Esophagus muscularis mucosa (tissue), 4 donors: ENCODE data around the gene RPL21.
"Not testable (repeated sequence)": the region's sequence is repeated elsewhere in the genome, so short reads cannot be mapped to it uniquely, and the experiment has no call there.

ENCODE experiments used
- CTCF ChIP-seq, 3 experiments: fragments of 200-600 bp in 2 of 3; fragments of 450-650 bp in 1 of 3; sonication (generic) in 2 of 3; IDR thresholded peaks; one replicate each; pipeline ENCODE4 v1.5.1; 2017 to 2019; ENCODE audit warnings: antibody characterized with exemption in 3 of 3, mild to moderate bottlenecking in 2 of 3, moderate library complexity in 1 of 3
- EP300 ChIP-seq: sonication (generic); formaldehyde crosslinking; IDR thresholded peaks from one replicate; pipeline ENCODE4 v1.6.1; 2017; ENCODE audit warnings: antibody characterized with exemption
- POLR2A ChIP-seq: fragments of 450-650 bp; IDR thresholded peaks from one replicate; pipeline ENCODE4 v1.6.1; 2017; ENCODE audit warnings: antibody characterized with exemption, moderate library complexity, mild to moderate bottlenecking, low read depth
- POLR2AphosphoS5 ChIP-seq, 2 donors: sonication (generic); formaldehyde crosslinking; IDR thresholded peaks; one replicate each; pipeline ENCODE4 v1.6.1; 2017; ENCODE audit warnings: antibody characterized with exemption in 2 of 2

DNA sequence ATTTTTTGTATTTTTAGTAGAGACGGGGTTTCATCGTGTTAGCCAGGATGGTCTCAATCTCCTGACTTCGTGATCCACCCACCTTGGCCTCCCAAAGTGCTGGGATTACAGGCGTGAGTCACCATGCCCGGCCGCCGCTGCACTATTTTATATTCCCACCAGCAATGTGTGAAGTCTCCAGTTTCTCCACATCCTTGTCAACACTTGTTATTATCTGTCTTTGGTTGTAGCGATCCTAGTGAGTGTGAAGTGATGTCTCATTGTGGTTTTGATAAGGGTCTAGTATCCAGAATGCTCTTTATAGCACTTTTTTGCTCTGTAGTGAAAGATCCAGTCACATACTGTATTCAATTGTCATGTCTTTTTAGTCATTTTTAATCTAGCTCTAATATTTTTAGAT, 40.6 kb downstream of the RPL21 start:
- TF ChIP-seq CTCF (IDR thresholded peaks at IDR 0.05); POLR2AphosphoS5 (IDR thresholded peaks at IDR 0.05); EP300; POLR2A: not testable (repeated sequence)
